Measurements from ENCODE around the gene BLM.

BLM gene

GRCh38 chr15:90701880-90702630, 15.1 kb upstream of the BLM start:
- no peak for TF ChIP-seq ZNF384 (IDR thresholded peaks at IDR 0.05)
- no peak for TF ChIP-seq HDGF (IDR thresholded peaks at IDR 0.05; ENCODE audit: borderline replicate concordance)
- no peak for TF ChIP-seq BHLHE40 (IDR thresholded peaks at IDR 0.05; ENCODE audit: borderline replicate concordance)
- no peak for TF ChIP-seq L3MBTL2 (conservative IDR thresholded peaks at IDR 0.05)
- TF ChIP-seq SP1 (IDR thresholded peaks at IDR 0.05) = no peak
- no peak for TF ChIP-seq PKNOX1 (IDR thresholded peaks at IDR 0.05)
- TF ChIP-seq FOXK2 (IDR thresholded peaks at IDR 0.05) = no peak
- TF ChIP-seq NFRKB (IDR thresholded peaks at IDR 0.05) = no peak
- TF ChIP-seq FOXM1 (IDR thresholded peaks at IDR 0.05; ENCODE audit: borderline replicate concordance) = no peak
- no peak for TF ChIP-seq SUZ12 (IDR thresholded peaks at IDR 0.05)
- TF ChIP-seq FOXA1 (IDR thresholded peaks at IDR 0.05) = no peak
- no peak for TF ChIP-seq ELF4 (IDR thresholded peaks at IDR 0.05)
- TF ChIP-seq CTBP1 (IDR thresholded peaks at IDR 0.05; ENCODE audit: borderline replicate concordance) = no peak
- TF ChIP-seq TARDBP (IDR thresholded peaks at IDR 0.05) = no peak
- ChIA-PET CTCF (interaction anchor here (0.7 kb wide), 1 partner anchor 52 kb away, joined by 5 read pairs; no protein-coding TSS in a partner anchor), POLR2A (no interaction called here)
- DNase-seq (ENCODE audit: extremely low spot score) = no peak

- no peak for DNase-seq (ENCODE audit: extremely low spot score)
- POLR2A ChIA-PET = interaction anchor here (1.0 kb wide), 1 partner anchor 13 kb away, joined by 3 read pairs; the partner anchor contains the start of gene BLM
- TF ChIP-seq ARNT (IDR thresholded peaks at IDR 0.05) (no peak), FOXK2 (IDR thresholded peaks at IDR 0.05) (no peak), ELF4 (IDR thresholded peaks at IDR 0.05) (no peak), SUZ12 (IDR thresholded peaks at IDR 0.05) (no peak), BHLHE40 (IDR thresholded peaks at IDR 0.05; ENCODE audit: borderline replicate concordance) (no peak), HDGF (IDR thresholded peaks at IDR 0.05; ENCODE audit: borderline replicate concordance) (no peak), SP1 (IDR thresholded peaks at IDR 0.05) (no peak), FOXA1 (IDR thresholded peaks at IDR 0.05) (no peak), CTBP1 (IDR thresholded peaks at IDR 0.05; ENCODE audit: borderline replicate concordance) (no peak), PKNOX1 (IDR thresholded peaks at IDR 0.05) (no peak), ZNF384 (IDR thresholded peaks at IDR 0.05) (no peak), NFRKB (IDR thresholded peaks at IDR 0.05) (no peak), L3MBTL2 (conservative IDR thresholded peaks at IDR 0.05) (no peak), TARDBP (IDR thresholded peaks at IDR 0.05) (no peak), FOXM1 (IDR thresholded peaks at IDR 0.05; ENCODE audit: borderline replicate concordance) (no peak)
- CTCF ChIA-PET = no interaction called here
Observed at GRCh38 chr15:90703455-90703854, 13.7 kb upstream of the BLM start.

GRCh38 chr15:90705212-90705611, 11.9 kb upstream of the BLM start:
- CTCF ChIA-PET = interaction anchor here (0.6 kb wide), 1 partner anchor 122 kb away, joined by 8 read pairs; no protein-coding TSS in a partner anchor
- TF ChIP-seq SP1 (IDR thresholded peaks at IDR 0.05) = no peak
- no peak for TF ChIP-seq LEF1 (IDR thresholded peaks at IDR 0.05; ENCODE audit: borderline replicate concordance)
- no peak for TF ChIP-seq SUZ12 (IDR thresholded peaks at IDR 0.05)
- TF ChIP-seq NFRKB (IDR thresholded peaks at IDR 0.05) = no peak
- TF ChIP-seq ZNF384 (IDR thresholded peaks at IDR 0.05) = no peak
- no peak for TF ChIP-seq FOXK2 (IDR thresholded peaks at IDR 0.05)
- no peak for TF ChIP-seq FOXA1 (IDR thresholded peaks at IDR 0.05)
- POLR2A ChIA-PET = interaction anchor here (0.7 to 1.6 kb wide), 3 partner anchors 9 to 18 kb away, joined by 3 to 5 read pairs (median 3); partner anchors contain the start of gene BLM
- no peak for DNase-seq (ENCODE audit: extremely low spot score)

- no peak for TF ChIP-seq LEF1 (IDR thresholded peaks at IDR 0.05; ENCODE audit: borderline replicate concordance)
- DNase-seq (ENCODE audit: extremely low spot score) = no peak
- POLR2A ChIA-PET = interaction anchor here (0.5 to 2.7 kb wide), 2 partner anchors 10 to 261 kb away, joined by 3 to 15 read pairs; partner anchors contain the start of gene BLM
- CTCF ChIA-PET = no interaction called here
Observed at GRCh38 chr15:90706394-90707327, 10.5 kb upstream of the BLM start.

GRCh38 chr15:90707489-90707888, 9.7 kb upstream of the BLM start:
- ChIA-PET POLR2A (interaction anchor here (1.6 to 2.7 kb wide), 2 partner anchors 10 to 11 kb away, joined by 6 to 15 read pairs; partner anchors contain the start of gene BLM), CTCF (no interaction called here)
- TF ChIP-seq FOXK2 (IDR thresholded peaks at IDR 0.05) (no peak), CTBP1 (IDR thresholded peaks at IDR 0.05; ENCODE audit: borderline replicate concordance) (no peak), NFRKB (IDR thresholded peaks at IDR 0.05) (no peak), FOXA1 (IDR thresholded peaks at IDR 0.05) (no peak), ZNF384 (IDR thresholded peaks at IDR 0.05) (no peak), BHLHE40 (IDR thresholded peaks at IDR 0.05; ENCODE audit: borderline replicate concordance) (no peak), TARDBP (IDR thresholded peaks at IDR 0.05) (no peak), SP1 (IDR thresholded peaks at IDR 0.05) (no peak), SUZ12 (IDR thresholded peaks at IDR 0.05) (no peak), FOXM1 (IDR thresholded peaks at IDR 0.05; ENCODE audit: borderline replicate concordance) (no peak), ELF4 (IDR thresholded peaks at IDR 0.05) (no peak), PKNOX1 (IDR thresholded peaks at IDR 0.05) (no peak), L3MBTL2 (conservative IDR thresholded peaks at IDR 0.05) (no peak), LEF1 (IDR thresholded peaks at IDR 0.05; ENCODE audit: borderline replicate concordance) (no peak), ARNT (IDR thresholded peaks at IDR 0.05) (no peak), HDGF (IDR thresholded peaks at IDR 0.05; ENCODE audit: borderline replicate concordance) (no peak)
- no peak for DNase-seq (ENCODE audit: extremely low spot score)
